Heart left ventricle (tissue), 13 donors: ENCODE results near the gene POU3F3.

ENCODE experiments used
- POLR2A ChIP-seq, 2 donors: fragments of 450-650 bp; IDR thresholded peaks; one replicate each; pipeline ENCODE4 v1.6.1; 2017; ENCODE audit warnings: antibody characterized with exemption in 2 of 2, mild to moderate bottlenecking in 2 of 2, moderate library complexity in 2 of 2
- TF ChIP-seq, protein P1 (sequence below), 12 donors: fragments of 200-600 bp; sonication (generic) in 4 of 12; IDR thresholded peaks; one replicate each; pipeline versions ENCODE4 v1.5.0 to v1.8.0; 2018 to 2022; ENCODE audit warnings: antibody characterized with exemption in 12 of 12, mild to moderate bottlenecking in 5 of 12
- donor health status: ischemic (EF 13 %, LVEDD 7.1; RV severe dilation, severe dysfunction).
- donor health status: DM: no; HTN: yes; CAD: no.
- donor health status: DM: no; HTN: no; CAD: no.
- donor health status: ischemic (EF 25% LVEDD 6.9; RV normal size, moderate dysfunction).
- donor health status: ischemic (EF 25% LVEDD 5.7; RV mildly dilated, moderate dysfunction).
- donor health status: ischemic (EF 35%, LVEDD 5.7; RV mildly dilated, moderate dysfunction).
- donor health status: nonischemic (EF 11% LVEDD 7.7; RV severe dilation, severe dysfunction).
- donor health status: DM: yes; HTN: yes; CAD: no.
- donor health status: PGD.
- donor health status: ischemic (EF 29% LVEDD 5.4; RV normal size, mild dysfunction).
- donor health status: nonischemic (EF 23%, LVEDD 6.1; RV moderate dilation, normal function).

DNA sequence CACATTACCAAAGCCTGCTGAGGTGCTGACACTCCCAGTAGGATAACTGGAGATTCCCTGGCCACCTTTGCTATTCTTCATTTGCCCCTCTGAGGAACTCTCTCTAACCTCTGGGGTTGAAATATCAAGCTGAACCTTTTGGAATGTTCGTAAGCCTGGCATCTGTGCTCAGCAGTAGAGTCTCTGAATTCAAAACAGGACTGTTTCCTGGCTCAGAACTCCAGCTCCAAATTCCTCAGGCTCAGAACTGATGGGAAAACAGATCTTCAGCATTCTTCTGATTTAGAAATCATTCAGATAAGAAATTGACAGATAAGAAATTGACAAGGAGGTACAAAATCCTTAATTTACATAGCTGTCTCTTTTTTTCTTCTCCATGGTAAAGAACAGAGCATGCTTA, 22.2 kb upstream of the POU3F3 start:
- TF ChIP-seq, protein P1, sequence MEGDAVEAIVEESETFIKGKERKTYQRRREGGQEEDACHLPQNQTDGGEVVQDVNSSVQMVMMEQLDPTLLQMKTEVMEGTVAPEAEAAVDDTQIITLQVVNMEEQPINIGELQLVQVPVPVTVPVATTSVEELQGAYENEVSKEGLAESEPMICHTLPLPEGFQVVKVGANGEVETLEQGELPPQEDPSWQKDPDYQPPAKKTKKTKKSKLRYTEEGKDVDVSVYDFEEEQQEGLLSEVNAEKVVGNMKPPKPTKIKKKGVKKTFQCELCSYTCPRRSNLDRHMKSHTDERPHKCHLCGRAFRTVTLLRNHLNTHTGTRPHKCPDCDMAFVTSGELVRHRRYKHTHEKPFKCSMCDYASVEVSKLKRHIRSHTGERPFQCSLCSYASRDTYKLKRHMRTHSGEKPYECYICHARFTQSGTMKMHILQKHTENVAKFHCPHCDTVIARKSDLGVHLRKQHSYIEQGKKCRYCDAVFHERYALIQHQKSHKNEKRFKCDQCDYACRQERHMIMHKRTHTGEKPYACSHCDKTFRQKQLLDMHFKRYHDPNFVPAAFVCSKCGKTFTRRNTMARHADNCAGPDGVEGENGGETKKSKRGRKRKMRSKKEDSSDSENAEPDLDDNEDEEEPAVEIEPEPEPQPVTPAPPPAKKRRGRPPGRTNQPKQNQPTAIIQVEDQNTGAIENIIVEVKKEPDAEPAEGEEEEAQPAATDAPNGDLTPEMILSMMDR (IDR thresholded peaks at IDR 0.05) = no peak
- TF ChIP-seq POLR2A (IDR thresholded peaks at IDR 0.05) = no peak
